ENCODE measurements around the gene KIRREL2.
A peak's percentile ranks its signal among the peaks of the same experiment; 100 is the strongest.
"Not testable (repeated sequence)": the region's sequence is repeated elsewhere in the genome, so short reads cannot be mapped to it uniquely, and the experiment has no call there.

Gene KIRREL2

DNA sequence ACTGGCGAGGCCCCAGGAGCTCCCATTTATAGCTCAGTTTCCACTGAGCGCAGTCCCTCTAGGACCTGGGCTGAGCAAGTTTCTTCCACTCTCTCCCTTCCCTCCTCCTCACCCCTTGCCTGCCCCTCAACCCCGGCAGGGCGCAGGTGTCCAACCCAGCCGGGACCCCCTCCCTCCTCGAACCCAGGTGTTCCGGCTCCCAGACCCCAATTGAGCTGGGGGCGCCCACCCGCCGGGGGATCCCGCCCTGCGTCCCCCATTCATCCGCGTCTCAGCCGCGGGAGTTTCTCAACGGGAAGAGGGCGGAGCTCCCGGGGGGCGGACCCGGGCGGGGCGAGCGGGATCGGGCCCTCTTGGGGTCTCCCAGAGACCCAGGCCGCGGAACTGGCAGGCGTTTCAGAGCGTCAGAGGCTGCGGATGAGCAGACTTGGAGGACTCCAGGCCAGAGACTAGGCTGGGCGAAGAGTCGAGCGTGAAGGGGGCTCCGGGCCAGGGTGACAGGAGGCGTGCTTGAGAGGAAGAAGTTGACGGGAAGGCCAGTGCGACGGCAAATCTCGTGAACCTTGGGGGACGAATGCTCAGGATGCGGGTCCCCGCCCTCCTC lies at the start of gene KIRREL2:
TSS of gene KIRREL2 (plus strand) at position 366 of the 604 bp plus-strand sequence. CDS start at position 575, 209 bp downstream.
- no peak for DNase-seq

DNA sequence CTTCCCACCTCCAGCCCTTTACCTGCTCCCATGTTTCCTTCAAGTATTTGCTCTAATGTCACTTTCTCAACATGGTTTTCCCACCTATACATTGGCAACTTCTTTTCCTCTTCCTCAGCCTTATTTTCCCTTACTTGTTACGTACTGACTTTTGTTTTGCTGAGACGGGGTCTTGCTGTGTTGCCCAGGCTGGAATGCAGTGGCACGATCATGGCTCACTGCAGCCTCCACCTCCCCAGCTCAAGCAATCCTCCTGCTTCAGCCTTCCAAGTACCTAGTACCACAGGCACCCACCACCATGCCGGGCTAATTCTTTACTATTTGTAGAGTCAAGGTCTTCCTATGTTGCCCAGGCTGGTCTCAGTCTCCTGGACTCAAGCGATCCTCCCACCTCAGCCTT lies 49.1 kb upstream of the KIRREL2 start:
- no peak for DNase-seq

DNA sequence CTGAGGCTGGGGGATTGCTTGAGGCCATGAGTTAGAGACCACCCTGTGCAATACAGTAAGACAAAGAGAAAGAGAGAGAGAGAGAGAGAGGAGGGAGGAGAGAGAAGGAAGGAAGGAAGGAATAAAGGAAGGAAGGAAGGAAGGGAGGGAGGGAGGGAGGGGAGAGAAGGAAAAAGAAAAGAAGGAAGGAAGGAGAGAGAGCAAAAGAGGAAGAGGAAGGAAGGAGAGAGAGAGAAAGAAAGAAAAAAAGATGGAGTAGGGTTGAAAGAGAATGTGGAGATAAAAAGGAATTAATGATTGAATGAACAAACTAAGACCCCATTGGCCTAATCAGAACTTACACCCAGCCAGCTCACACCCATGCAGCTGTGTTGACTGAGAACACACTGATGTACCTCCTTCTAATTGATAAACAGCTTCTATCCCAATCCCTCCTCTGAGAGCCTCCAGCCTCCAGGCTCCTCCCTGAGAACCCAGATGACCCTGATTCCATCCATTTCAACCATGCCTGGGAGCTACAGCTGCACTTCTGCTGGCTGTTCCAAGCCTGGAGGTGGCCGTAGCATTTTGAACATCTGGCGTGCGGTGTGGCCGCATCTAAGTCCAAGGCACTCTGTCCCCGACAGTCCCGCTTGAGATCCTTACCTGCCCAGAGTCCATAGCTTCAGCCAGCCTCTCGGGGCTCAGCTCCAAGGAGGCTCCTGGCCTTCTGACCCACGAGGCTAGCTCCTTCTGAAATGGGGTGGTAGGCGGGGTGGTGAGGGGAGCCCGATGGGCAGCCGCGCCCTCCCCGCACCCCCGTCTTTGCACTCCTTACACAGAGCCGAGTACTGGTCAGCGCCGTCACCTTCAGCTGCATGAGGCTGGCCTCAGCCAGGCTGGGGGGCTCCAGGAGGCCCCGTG lies 45.1 kb upstream of the KIRREL2 start:
- DNase-seq = no peak

DNA sequence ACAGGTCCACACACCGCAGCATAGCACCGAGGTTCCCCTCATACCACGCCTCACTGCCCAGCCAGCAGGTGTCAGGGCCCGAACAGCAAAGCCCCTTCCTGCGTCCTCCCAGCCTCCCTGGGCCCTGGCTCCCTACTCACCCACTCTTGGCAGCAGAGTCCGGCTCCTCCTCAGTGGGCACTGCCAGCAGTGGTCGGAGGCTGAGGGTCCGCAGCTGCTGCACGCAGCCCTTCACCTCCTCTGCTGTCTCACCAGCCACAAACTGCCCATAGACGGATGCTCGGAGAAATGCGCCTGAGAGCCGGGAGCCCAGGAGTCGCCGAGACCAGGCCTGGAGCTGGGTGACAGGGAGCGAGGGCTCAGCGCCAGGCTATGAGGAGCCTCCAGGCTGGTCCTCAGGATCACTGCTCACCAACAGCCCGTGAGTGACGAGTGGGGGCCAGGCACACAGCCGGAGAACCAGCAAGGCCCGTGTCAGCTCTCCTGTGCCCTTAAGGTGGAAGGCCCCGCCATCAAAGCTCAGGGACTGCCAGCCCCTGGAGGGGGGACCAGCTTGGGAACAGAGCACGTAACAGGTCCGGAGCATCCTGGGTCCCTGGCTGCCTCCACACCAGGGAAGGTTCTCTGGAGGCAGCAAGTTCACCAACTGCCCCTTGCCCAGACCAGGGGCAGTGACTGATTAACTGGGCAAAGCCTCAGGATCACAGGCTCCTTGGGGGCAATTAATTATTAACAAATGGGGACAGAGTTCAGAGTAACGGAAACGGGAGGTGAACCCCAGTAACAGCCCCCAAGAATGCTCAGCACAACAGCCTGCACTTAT lies 44.3 kb upstream of the KIRREL2 start, which contains the start of gene PRODH2:
TSS of gene PRODH2 (minus strand) at position 626 of the 823 bp plus-strand sequence. CDS start at position 586, 40 bp downstream.
- DNase-seq = no peak

DNA sequence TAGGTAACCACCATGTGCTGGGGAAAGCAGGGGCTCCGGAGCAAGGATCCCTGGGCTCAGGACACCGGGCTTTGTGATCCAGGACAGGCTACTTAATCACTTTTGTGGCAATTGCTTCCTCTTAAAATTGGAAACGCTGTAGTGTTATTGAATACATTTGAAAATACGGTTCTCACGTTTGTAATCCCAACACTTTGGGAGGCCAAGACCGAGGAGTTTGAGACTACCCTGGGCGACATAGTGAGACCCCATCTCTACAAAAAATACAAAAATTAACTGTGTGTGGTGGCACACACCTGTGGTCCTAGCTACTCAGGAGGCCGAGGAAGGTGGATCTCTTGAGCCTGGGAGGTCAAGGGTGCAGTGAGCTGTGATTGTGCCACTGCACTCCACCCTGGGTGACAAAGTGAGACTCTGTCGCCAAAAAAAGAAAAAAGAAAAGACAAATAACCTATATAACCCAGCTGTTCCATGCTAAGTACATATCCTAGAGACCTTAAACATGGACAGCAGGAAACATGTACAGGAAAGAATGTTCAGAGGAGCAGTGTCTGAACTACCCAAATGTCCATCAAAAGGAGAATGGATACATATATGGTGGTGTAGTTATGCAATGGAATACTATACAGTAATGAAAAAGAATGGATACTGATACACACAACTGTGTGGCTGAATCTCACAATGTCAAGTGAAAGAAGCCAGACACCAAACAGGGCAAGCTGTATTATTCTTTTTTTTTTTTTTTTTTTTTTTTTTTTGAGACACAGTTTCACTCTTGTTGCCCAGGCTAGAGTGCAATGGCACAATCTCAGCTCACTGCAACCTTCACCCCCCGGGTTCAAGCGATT lies 43.4 kb upstream of the KIRREL2 start:
- no peak for DNase-seq

DNA sequence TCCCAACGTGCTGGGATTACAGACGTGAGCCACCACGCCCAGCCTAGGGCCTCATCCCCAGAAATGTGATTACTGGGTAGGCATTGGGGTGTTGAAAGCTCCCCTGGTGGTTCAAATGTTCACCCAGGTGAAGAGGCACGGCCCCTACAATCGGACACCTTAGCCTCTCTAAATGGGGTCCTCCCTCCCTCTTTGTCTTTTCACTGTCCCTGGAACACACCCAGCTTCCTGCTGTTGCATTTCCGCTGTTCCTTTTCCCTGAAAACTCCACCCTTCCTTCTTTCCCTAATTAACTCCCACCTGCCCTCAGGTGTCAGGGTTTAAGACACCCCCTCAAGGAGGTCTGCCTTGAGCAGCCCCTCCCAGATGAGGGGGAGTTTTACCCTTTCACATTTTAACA lies 40.4 kb upstream of the KIRREL2 start:
- peak; percentile 22 for DNase-seq

DNA sequence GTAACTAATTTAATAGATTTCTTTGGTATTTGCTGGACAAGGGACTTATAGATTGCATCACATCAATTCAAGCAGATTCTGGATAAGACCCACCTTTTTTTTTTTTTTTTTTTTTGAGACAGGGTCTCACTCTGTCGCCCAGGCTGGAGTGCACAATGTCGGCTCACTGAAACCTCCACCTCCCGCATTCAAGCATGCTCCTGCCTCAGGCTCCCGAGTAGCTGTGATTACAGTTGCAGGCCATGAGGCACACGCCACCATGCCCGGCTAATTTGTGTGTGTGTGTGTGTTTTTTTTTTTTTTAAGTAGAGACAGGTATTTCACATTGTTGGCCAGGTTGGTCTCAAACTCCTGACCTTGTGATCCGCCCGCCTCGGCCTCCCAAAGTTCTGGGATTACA lies 39.9 kb upstream of the KIRREL2 start:
- DNase-seq = no peak

DNA sequence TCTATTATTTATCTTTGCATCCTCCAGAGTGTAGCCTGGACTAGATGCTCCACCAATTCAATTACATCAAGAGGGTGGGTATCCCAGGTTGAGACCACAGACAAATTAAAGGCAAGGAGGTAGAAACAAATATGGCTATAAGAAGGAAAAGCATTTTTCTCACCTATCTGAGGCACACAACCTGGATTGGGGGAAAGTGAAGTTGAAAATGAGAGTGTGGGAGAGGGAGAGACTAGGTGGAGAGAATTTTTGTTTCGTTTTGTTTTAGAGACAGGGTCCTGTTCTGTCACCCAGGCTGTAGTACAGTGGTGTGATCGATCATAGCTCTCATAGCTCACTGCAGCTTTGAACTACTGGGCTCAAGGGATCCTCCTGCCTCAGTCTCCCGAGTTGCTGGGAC lies 38.3 kb upstream of the KIRREL2 start:
- no peak for DNase-seq

DNA sequence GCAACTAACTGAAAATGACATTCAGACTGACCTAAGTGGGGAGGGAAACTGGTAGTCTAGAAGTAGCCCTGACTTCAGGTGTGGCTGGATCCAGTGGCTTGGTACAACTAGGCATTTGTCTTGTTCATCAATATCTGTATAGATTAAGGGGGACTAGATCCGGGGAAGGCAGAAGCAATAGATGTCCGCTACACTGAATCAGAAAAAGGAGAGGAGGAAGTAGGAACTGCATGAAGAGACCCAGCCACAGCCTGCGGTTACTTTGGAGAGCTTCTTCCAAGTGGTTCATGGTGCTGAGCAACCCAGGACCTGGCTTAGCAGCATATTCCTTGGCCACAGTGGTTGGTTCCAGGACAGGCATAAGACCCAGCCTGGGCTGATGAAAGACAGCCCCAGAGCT lies 34.1 kb upstream of the KIRREL2 start:
- no peak for DNase-seq

DNA sequence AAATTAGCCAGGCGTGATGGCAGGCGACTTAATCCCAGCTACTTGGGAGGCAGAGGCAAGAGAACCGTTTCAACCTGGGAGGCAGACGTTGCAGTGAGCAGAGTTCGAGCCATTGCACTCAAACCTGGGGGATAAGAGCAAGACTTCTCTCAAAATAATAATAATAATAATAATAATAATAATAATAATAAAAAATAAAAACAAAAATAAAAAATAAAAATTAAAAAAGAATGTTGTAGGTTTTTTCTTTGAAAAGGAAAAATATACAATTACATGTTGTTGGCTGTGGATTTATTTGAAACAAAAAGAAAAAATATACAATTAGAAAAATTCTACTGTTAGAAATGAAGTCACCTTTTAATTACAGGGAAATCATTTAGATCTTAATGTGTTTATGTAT lies 32.6 kb upstream of the KIRREL2 start:
- no peak for DNase-seq

DNA sequence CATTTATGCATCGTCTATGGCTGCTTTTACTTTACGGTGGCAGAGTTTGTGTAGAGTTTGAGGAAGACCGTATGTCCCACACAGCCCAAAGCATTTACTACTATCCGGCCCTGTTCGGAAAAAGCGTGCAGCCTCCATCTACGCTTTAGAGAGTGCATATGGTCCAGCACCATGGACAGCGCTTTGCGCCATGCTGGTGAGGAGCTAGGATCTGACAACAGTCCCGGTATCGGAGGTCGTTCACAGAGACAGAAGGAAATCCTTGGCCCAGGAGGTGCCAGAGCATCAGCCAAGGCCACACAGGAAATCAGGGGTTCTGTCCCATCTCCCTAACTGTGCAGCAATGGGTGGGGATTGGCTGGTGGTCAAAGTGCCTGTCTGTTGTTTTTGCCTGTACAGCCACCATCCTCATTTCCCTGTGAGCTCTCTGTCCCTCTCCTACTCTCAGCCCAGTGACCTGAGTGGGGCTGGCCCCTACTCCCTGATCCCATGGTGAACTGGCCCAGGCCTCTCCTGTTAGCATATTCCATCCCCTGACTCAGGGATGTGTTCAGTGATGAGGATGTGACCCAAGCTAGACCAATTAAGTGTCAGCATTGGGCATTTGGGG lies 27.9 kb upstream of the KIRREL2 start:
- DNase-seq = no peak

DNA sequence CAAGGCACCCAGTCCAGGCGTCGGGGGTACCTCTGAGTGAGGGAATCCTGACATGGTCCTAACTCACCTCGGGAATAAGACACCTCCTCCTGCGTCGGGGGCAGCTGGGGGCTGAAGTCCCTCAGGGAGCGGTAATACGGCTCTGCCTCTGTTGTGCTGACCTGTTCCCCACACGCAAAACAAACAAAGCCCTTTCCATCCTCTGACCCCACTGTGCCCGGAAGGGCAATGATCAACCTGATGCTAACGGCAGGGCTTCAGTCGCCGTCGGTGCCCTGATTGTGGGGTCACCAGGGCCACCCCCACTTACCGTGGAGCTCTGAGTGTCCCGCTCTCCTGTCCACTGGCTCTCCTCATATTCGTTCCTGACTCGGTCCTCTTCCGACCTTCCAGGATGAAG lies 25.7 kb upstream of the KIRREL2 start:
- no peak for DNase-seq

DNA sequence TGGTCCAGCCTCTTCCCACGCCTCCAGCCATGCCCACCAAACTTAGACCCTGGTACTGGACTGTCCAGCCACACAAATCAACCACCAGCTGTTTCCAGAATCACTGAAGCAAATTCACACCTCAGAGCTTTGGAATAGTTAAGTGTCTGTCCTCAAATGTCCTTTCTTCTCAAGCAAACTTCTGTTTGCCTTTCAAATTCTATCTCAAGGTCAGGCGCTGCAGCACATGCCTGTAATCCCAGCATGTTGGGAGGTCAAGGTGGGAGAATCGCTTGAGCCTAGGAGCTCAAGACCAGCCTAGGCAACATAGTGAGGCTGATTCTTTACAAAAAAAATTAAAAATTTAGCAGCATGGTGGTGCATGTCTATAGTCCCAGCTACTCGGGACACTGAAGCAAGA lies 24.7 kb upstream of the KIRREL2 start:
- DNase-seq = no peak

DNA sequence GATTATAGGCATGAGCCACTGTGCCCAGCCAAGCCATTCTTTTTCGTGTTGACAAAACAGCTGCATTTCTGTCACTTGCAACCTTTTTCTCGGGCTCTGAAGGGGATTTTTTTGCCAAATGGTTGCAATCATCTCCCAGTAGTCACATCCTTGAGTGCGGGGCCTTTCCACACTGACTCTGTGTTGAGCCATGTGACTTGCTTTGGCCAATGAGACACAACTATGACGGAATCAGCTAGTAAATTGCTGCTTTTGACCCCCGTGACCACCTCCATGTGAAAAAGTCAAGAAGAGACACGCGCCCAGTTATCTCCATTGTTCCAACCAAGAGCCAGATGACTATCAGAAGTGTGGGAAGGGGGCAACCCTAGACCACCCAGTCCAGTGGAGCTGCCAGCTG lies 22.7 kb upstream of the KIRREL2 start:
- DNase-seq = no peak

DNA sequence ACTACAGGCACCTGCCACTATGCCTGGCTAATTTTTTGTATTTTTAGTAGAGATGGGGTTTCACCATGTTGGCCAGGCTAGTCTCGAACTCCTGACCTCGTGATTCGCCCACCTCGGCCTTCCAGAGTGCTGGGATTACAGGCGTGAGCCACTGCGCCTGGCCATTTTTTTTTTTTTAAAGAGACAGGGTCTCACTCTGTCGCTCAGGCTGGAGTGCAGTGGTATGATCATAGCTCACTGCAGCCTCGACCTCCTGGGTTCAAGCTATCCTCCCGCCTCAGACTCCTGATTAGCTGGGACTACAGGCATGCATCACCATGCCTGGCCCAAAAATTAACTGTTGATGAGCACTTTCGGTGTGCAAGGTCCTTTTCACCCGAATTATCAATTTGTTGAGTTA lies 20.6 kb upstream of the KIRREL2 start:
- DNase-seq = not testable (repeated sequence)

DNA sequence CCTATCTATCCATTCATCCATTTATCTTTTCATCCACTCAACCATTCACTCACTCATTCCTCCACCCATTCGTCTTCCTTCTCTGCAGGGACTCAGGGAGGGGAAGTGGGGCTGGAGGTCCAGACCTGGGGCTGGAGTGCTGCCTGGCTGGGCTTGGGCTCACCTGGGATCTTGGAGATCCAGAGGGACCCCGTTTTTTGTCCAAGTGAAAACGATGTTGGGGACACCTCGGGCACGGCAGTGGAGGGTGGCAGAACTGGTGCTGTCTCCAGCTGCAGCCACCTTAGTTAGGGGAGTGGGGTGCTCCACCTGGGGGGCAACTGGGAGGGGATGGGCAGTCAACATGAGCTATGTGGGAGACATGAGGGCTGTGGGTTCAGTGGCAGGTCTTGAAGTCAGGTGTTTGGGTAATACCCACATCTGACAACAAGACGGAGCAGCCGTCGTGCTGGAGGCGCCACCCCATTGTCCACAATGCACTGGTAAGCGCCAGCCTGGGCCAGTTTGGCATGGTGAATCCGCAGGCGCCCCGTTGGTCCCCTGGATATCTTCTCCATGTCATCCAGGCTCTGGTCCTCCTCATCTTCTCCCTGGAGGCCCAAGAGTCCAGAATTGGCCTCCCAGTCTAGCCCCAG lies 14.6 kb upstream of the KIRREL2 start:
- DNase-seq = no peak

DNA sequence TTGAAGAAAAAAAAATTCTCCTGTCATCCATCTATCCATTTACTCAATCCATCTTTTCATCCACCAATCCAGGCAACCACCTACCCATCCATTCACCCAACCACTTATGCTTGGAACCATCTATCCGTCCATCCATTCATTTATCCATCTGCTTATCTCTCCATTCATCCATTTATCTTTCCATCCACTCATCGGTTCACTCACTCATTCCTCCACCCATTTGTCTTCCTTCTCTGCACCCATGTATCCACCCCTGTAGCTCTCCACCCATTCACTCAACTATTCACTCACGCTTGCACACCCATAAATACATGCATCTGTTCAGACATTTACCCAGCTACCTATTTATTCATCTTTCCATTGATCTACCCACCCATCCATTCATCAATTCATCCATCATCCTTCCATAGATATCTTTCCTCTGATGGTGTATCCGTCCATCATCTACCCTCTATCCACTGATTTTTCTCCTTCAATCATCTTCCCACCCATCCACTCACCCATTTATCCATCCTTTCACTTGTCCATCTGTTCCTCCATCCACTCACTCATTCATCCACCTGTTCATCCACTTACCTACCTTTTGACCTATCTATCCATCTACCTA lies 13.9 kb upstream of the KIRREL2 start:
- DNase-seq = no peak

DNA sequence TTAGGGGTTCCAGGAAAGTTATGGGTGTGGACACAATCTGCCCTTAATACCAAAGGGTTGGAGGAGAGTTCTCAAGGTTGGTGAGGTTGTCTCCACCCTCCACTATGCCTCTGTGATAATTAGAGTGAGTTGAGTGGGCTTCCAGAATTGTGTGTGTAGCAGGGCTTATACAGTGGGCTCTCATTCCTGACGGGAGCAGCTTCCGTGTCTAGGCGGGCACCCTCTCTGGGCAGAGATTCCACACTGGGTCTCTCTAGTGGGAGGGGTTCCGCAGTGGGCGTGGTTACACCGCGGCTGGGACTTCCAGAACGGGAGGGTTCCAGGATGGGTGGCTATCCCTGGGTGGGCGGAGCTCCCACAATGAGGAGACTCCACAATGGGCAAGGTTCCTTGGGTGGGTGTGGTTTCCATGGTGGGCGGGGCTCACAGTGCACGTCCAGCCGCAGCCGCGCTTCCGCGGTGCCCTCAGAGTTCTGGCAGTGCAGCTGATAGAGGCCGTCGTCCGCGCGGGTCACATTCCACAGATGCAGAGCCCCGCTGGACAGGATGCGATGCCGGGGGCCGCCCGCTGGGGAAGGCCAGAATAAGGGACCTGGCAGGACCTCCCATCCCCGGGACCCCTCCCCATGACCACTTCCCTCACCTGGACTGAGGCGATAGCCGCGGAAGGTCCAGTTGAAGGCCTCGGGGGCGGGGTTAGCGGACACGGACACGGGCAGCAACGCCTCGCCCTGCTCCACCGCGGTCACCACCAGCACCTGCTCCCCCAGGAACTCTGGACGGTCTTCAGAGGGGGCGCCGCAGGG lies 12.8 kb upstream of the KIRREL2 start:
- no peak for DNase-seq

DNA sequence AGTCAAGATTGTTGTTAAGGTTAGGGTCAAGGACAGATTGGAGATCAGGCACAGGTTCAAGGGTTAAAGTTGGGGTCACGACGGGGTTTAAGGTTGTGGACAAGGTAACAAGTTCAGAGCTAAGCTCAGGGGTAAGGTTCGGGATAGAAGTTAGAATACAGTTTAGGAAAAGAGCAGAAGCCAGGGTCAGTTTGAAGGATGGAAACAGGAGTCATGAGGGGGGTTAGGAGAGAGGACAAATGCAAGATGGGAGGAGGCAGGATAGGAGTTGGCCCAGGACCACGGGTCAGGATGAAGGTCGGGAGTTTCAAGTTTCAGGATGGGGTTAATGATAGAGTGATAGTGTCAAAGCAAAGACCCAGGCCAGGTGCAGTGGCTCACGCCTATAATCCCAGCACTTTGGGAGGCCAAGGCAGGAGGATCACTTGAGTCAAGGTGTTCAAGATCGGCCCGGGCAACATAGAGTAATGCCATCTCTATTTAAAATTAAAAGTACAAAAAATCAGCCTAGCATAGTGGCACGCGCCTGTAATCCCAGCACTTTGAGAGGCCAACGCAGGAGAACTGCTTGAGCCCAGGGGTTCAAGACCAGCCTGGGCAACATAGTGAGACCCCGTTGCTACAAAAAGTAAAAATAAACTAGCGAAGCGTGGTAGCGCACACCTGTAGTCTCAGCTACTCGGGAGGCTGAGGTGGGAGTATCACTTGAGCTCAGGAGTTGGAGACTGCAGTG lies 12.1 kb upstream of the KIRREL2 start:
- no peak for DNase-seq
